GM18519 (cell line): ENCODE results near the gene ADK.
"Not testable (repeated sequence)": the region's sequence is repeated elsewhere in the genome, so short reads cannot be mapped to it uniquely, and the experiment has no call there.

Source experiments
- ATAC-seq: cut with Tn5 transposase; IDR thresholded peaks from one replicate; pipeline ENCODE4 v1.9.1; 2021; ENCODE audit warnings: mild to moderate bottlenecking, moderate library complexity; ENCODE audit not compliant: unreplicated experiment, low FRiP score

Gene ADK

DNA sequence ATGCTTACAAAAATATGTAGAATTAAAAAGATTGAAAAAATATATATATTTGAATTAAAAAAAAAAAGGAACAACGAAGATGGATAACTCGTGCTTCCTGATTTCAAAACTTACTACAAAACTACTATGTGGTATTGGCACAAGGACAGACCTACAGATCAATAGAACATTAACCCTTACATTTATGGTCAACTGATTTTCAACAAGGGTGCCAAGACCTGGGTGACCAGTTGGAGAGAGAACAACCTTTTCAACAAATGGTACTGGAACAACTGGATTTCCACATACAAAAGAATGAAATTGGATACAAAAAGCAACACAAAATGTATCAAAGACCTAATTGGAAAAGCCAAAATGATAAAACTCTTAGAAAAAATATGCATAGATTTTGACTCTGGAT, 10.5 kb upstream of the ADK start:
- no peak for ATAC-seq

DNA sequence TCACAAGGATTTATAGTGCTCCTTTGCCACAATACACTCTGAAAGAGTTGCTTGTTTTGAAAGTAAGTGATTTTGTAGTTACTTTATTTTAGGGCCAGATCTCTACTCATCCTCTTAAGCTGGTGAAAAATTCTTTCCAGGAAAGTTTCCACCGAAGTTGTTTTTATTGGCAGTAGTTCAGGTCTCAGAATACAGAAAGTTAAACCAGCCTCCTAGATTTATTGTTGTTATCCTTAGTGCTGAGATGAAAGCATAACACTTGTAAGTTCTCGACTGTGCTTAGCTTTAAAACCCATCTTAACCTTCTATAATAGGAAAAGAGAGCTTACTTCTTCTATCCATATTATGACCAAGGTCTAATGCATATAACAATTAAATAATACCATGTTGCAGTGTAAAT, 5.9 kb upstream of the ADK start:
- no peak for ATAC-seq

DNA sequence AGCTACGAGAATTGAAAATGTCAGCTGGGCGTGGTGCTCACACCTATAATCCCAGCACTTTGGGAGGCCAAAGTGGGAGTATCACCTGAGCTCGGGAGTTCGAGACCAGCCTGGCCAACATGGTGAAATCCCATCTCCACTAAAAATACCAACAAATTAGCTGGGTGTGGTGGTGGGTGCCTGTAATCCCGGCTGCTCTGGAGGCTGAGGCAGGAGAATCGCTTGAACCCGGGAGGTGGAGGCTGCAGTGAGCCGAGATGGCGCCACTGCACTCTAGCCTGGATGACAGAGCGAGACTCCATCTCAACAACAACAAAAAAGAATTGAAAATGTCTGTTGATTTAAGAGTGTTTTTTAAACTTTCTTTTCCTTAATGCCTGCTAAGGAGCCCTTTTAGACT, 4.0 kb upstream of the ADK start:
- not testable (repeated sequence) for ATAC-seq

DNA sequence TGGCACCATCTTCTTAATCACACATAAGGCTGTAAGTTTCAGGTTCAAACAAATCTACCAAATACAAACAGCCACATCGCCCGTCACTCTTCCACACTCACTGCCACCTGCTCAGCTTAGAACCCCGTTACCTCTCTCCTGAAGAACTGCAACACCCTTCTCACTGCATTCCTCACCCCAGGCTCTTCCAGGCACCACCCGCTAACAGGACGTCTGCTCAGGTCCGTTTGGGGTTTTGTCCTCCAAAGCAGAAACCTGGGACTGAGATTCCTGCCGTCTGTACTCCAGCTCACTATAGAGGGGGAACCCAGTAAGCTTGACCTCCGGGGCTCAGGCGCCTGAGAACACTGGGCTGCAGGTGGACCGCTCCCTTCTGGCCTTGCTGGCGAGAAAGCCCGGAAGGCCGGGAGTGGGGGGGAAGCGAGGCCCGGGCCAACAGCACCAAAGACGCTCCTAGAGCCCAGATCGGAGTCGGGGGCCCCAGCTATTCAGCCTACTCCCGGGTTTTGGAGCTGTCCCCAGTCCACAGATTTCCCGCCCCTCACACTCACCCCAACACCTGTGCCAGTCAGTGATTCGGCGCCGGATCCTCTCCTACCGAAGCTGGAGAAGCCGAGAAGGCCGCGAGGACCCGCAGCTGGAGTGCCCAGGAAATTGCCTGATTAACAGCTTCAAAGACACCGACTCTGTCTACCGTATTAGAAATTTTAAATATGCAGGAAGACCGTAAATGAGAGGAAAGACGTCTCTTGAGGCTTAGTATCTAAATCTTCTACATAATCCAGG, 624 bp upstream of the ADK start, which contains the start of gene AP3M1:
Gene AP3M1 (minus strand): TSS at position 625 of the 786 bp plus-strand sequence. CDS start 12,449 bp downstream, outside the sequence.
- peak; percentile 19 for ATAC-seq

DNA sequence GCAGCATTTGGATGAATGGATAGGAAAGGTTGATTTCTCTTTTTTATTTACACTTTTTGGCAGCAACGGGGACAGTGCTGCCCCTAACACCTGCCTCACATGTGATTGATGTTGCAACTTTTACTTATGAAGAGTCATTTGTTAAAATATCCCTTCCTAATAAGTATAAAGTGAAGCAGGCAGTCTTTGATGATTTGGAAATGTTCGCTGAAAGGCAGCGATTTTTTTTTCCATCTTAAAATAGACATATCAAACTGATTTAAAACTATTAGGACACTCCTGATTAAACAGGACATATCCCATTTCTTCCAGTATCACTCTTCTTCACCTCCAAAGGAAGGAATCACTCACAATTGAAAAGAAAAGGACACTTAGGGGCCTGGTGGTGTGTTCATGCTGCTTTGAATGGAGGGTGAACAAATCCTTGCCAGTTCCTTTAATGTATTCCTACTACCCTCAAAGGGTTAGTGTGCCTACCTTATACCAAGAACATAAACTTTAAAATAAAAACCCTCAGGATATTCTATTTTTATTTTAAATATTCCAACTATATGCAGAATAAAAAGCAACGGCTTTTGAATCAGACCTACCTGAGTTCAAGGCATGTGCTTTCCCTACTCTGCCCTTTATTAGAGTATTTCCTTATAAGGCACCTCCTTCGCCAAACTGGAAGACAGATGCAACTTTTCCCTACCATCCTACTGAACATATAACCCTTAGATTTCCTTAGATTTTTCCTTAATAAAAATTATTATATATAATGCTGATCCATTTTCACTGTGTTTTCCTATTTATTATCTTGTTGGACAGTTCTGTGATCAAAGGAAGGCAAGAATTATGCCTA, 1.1 kb downstream of the ADK start:
- no peak for ATAC-seq

DNA sequence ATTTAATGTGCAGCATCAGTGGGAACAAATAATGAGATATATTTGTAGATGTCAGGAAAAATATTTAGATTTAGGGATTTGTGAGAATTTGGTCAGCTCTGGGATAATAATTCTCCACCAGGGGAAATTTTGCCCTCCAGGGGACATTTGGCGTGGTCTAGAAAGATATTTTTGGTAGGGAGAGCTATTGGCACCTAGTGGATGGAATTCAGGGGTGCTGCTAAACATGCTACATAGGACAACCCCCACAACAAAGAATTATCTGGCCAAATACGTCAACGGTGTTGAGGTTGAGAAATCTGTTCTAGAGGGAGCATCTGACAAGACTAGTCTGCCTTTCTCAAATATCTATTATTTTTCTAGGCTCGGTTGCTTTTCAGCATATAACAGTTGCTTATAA, 2.1 kb downstream of the ADK start:
- ATAC-seq = no peak

DNA sequence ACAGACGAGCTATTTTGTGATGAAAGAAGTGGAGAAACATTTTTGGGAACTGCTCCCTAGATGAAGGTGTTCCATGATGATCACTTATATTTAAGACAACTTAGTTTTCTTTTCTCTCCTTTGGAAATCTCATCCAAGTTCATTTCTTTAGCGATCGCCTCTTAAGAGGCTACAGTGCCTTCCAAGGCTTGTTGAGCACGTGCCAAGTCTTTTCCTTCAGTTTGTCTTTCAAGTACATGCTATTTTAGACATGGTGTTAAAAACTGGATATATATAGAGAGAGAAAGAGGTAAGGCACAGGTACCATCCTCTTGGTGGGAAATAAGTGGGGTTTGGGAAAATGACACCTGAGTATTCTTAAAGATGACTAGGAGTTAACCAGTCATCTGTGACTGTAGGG, 2.7 kb downstream of the ADK start:
- no peak for ATAC-seq

DNA sequence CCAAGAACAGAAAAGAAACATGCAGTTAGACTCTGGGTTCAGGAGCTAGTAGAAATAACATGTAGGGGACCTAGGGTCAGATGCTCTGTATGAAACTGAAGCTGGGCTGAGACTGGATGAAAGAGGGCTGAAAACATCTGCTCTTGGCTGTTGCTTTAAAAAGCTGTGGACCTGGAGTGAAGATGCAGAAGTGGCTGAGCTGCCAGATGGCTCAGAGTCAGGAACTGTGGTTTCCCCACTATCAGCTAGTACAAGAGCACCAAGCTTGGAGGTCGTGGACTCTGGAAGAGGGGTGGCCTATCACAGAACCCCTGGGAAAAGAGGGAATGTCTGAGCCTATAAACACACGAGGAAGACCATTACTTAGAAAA, 5.9 kb downstream of the ADK start:
- ATAC-seq = no peak

DNA sequence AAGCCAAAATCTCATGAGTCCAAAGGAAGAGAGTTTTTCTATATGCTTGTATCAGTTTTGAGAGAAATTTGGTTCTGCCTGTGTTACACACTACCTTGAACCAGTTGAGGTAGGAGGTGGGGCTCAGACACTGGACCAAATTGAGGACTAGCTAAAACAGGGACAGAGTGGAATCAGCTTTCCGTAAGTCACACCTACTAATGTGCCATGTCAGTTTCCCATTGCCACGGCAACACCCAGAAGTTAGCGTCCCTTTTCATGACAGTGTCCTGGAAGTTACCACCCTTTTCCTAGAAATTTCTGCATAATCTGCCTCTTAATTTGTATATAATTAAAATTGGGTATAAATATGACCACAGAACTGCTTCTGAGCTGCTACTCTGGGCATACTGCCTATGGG, 9.0 kb downstream of the ADK start:
- no peak for ATAC-seq

DNA sequence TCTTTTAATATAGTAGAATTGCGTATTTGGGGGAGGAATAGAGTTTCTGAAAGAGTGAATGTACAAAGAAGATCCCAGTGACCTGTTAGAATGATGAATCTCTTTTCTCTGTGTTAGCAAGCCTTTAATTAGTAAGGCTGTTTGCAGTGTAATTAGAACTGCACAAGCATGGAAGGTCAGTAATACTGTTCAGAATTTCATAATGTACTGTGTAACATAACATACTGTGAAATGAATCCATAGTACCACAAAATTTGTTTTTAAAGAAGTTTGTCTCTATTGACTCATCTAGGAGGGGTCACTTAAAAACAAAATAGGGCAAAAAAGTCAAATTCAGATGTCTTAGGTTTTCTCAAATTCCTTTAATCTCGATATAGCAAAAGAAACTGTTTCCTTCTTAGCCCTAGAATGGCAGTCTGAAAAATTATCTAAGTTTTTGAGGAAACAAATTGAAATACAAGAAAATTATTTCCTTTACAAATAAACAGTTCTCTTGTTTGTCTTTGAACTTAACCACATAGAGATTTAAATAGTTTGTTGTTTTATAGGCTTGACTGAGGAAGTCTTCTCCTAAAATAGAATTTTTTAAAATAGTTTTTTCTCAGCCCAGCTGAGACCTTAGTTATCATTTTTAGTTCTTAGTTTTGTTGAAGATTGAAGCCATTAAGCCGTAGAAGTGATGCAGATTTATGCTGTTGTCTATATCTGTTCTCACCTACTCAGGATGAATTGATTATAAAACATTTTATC, 12.5 kb downstream of the ADK start:
- ATAC-seq = no peak

DNA sequence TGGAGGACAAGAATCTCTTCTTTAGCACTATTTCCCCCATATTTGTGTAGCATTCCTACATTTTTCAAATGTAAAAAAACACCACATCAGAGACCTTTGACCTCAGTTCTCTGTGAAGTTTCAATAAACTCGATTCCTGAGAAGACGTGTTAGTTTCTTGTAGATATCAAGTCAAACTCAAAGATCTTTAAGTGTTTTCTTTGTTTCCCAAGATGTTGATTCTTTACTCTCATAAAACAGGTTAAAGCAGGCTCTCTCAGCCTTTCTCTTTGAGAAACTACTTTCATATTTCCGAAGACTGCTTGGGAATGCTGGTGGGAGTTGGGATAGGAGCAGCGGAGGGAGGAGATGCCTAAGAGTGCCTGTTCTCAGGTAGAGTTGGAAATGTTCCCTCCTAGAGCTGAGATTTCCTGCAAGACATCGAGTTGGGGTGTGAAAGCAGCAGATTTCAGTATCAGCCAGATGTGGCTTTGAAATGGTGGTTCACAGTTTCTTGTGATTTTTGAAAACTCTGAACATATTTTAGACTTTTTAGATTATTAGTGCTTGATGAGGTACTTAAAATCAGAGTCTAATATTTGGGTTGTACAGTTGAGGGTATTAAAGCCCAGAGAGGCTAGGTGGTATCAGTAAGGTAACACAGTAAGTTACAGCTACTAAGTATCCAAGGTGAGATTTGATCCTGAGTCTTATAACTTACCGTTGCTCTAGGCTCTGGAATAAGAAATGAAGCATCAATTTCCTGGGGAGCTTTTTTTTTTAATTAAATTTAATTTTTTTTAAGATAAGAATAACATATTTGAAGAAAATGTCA, 13.9 kb downstream of the ADK start:
- no peak for ATAC-seq

DNA sequence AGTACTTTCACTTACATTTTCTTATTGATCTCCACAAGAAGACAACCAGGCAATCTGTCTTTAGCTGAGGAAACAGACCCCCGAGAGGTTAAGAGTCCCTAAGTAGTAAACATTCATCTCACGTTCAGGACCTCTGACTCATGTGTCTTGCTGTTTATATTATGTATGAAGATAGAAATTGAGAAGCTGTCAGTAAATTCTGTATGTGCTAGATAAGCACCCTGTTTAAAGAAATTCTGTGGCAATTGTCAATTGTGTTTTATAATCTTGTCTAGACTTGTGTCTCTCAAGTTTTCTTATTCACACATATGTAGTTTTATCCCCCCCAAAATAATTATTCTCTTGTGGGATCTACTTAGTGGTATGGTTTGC, 14.5 kb downstream of the ADK start:
- ATAC-seq = no peak

DNA sequence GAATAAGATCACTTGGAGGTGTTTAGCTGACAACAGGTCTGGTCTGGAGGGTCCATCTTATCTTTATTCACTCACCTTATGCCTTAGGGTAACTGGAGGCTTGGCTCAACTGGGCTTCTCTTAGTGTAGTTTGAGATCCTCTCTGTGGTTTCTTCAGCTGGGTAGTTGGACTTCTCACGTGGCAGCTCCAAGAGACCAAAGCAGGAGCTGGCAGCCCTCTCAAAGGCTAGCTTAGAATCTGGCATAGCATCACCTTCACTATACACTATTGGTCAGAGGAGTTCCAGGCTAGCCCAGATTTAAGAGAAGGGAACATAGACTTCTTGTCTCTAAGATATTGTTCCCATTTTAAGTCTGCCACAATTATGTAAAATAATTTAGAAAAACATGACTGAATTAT, 16.4 kb downstream of the ADK start:
- no peak for ATAC-seq

DNA sequence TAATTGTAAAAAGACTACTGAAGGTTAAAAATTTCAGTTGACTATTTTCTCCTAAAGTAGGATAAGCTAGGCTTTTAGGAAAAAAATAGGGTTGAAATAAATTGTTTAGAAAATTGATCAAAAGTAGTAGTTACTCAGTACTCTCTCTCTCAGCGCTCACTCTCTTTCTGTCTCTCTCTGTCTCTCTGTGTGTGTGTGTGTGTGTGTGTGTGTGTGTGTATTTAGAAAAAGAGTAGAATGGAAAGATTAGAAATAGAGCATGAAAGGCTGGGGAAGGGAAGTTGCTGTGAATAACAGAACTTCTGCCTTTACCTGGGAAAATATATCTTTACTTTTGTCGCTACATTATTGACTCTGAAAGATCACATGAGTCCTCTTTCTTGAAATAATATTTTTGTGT, 20.6 kb downstream of the ADK start:
- ATAC-seq = no peak

DNA sequence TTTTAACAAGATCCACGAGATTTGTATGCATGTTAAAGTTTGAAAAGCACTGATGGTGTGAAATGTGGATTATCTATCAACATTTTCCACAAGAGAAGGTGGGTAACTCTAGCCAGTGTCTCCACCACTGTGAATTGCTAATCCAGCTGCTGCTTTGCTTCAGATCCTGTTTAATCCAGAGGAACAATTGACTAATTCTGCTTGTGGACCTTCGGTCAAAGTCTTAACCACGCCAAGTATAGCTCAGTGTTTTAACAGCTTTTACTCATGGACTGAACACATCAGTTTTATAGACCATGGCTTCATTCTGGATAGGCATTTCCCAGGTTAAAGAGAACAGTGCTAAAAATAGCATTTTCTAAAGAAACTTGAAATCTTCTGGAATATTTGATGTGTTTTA, 23.5 kb downstream of the ADK start:
- ATAC-seq = no peak

DNA sequence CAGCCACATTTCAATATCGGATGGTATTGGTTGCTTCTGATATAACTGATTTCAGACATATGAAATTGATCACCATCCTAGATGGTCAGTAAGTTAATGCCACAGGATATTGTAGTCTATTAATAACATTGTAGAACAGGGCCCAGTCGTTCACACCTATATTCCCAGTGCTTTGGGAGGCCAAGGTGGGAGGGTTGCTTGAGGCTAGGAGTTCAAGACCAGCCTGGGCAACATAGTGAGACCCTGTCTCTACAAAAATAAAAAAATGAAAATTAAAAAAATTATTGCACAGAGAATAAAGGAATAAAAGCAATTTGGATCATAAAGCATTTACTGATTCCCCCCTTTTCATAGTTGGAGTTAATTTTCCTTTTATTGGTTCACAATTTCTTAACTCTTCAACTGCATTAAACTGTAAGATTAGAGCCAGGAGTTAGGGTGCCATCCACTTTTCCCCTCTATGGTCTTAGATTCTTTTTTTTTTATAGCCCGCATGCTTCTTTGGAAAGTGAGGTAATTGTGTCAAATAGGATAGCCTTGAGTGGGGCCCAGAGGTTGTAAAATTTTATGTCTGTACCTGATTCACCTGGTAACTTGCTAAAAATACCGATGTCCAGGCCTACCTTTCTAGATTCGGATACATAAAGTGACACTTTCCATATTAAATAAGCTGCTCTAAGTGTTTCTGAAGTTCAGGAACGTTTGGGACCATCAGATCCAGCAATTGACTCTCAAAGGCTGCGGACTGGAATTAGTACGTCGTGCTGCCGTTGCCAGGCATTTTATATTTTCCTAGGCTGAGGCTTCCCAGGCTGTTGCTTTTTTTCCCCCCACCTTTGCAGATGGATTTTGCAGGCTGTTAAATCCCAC, 24.7 kb downstream of the ADK start:
- no peak for ATAC-seq

DNA sequence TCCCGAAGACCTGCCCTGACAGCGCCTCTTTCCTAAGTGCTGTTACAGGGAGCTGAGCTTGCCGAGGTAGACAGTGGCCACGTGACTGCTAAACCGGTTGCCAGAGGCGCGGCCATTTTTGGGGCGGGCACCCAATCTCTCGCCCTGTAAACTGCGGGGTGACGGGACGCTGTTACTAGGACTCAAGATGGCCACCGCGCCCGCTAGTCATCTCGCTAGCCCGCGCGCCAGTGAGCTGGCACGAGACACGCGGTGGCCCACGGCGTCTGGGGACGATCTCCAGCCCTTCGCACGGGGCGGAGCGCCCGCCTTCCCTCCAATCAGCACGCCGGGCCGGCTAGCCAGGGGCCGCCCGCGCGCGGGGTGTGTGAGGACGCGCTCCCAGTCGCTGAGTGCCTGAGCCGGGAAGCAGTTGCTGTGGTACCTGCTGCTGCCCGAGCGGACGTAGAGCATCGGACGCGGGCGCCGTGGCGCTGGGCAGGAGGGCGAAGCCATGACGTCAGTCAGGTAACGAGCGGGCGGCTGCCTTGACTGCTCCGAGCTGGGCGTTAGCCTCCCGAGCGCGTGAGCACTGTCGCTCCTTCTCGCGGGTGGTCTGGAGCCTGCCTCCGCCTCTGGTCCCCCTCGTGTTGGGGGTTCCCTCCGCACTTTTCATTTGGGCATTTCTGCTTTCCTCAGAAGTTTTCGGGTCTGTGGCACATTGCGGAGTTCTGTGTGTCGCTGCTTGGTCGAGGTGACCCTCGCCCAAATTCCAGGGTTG, 25.5 kb downstream of the ADK start:
- peak; percentile 90 for ATAC-seq

DNA sequence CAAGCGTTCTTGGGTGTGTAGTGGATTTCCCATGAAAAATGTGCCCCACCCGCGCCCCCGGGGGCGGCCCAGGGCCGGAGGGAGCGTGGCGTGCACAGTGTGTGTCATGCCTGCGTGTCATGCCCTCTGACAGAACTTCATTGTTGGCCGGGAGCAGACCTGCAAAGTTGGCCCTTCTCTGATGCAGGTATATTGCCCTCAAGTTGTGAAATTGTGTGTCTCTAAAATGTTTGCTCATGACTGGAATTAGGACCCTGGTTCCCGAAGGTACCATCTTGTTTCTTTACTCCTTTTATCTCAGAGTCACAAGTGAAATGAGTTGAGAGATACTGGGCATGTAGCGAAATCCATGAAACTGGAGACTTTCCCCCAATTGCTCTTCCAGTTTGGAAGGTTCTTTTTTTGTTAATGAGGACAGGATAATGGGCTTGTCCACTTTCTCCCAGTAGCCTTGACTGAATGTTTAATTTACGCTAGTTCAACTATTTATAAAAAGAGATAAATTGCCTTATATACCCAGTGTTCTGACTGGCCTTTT, 26.2 kb downstream of the ADK start:
- ATAC-seq = no peak
